Stimulated activated CD4-positive, alpha-beta T cell treated with anti-CD3 and anti-CD28 coated beads, Interleukin-12 subunit alpha, Interleukin-12 subunit beta, amount 100 ng/mL, for 4 hours (primary cell): ENCODE measurements around the gene METAP2.
"Not testable (repeated sequence)": the region's sequence is repeated elsewhere in the genome, so short reads cannot be mapped to it uniquely, and the experiment has no call there.

Experiments
- DNase-seq: peaks from one replicate; pipeline ENCODE4 v3.0.0-alpha.2; 2020

METAP2 gene

GRCh38 chr12:95463050-95463449, 10.9 kb upstream of the METAP2 start:
- DNase-seq = no peak

- not testable (repeated sequence) for DNase-seq
These were observed 10.2 kb upstream of the METAP2 start for GRCh38 chr12:95463776-95464175.

- DNase-seq = no peak
These were observed 8.7 kb upstream of the METAP2 start for GRCh38 chr12:95465275-95465674.

GRCh38 chr12:95470300-95470699, 3.7 kb upstream of the METAP2 start:
- no peak for DNase-seq

GRCh38 chr12:95473231-95473883, 595 bp upstream of the METAP2 start:
- DNase-seq = peak; percentile 17

GRCh38 chr12:95474660-95474958, 657 bp downstream of the METAP2 start:
- no peak for DNase-seq

GRCh38 chr12:95480230-95480629, 6.3 kb downstream of the METAP2 start:
- no peak for DNase-seq

- no peak for DNase-seq
These were observed 7.1 kb downstream of the METAP2 start for GRCh38 chr12:95481072-95481471.

GRCh38 chr12:95481888-95482287, 7.9 kb downstream of the METAP2 start:
- no peak for DNase-seq

GRCh38 chr12:95482564-95482963, 8.6 kb downstream of the METAP2 start:
- DNase-seq = not testable (repeated sequence)

GRCh38 chr12:95484524-95484923, 10.6 kb downstream of the METAP2 start:
- DNase-seq = no peak

- DNase-seq = no peak
These were observed 13.1 kb downstream of the METAP2 start for GRCh38 chr12:95487024-95487423.

- DNase-seq = no peak
These were observed 18.5 kb downstream of the METAP2 start for GRCh38 chr12:95492462-95492861.

- DNase-seq = no peak
These were observed 20.9 kb downstream of the METAP2 start for GRCh38 chr12:95494888-95495287.

GRCh38 chr12:95495433-95495832, 21.5 kb downstream of the METAP2 start:
- no peak for DNase-seq

- DNase-seq = no peak
These were observed 23.1 kb downstream of the METAP2 start for GRCh38 chr12:95497031-95497430.

GRCh38 chr12:95498968-95499367, 25.0 kb downstream of the METAP2 start:
- no peak for DNase-seq

GRCh38 chr12:95499772-95500171, 25.8 kb downstream of the METAP2 start:
- no peak for DNase-seq

GRCh38 chr12:95504140-95504539, 30.2 kb downstream of the METAP2 start:
- DNase-seq = no peak

- no peak for DNase-seq
These were observed 31.1 kb downstream of the METAP2 start for GRCh38 chr12:95505039-95505438.

- DNase-seq = no peak
These were observed 33.0 kb downstream of the METAP2 start for GRCh38 chr12:95506707-95507523.

- DNase-seq = no peak
These were observed 35.3 kb downstream of the METAP2 start for GRCh38 chr12:95509300-95509699.

- no peak for DNase-seq
These were observed 38.0 kb downstream of the METAP2 start for GRCh38 chr12:95511977-95512376.

GRCh38 chr12:95513599-95513998, 39.6 kb downstream of the METAP2 start:
- no peak for DNase-seq

- DNase-seq = no peak
These were observed 41.2 kb downstream of the METAP2 start for GRCh38 chr12:95515197-95515596.
